Vagina (tissue), 2 donors: ENCODE data around the gene GABBR2.

ENCODE experiments used
- POLR2A ChIP-seq, 2 donors: fragments of 450-650 bp; IDR thresholded peaks; one replicate each; pipeline ENCODE4 v1.6.1; 2017; ENCODE audit warnings: antibody characterized with exemption in 2 of 2, mild to moderate bottlenecking in 2 of 2, moderate library complexity in 2 of 2
- POLR2AphosphoS5 ChIP-seq, 2 donors: sonication (generic); formaldehyde crosslinking; IDR thresholded peaks; one replicate each; pipeline ENCODE4 v1.9.0; 2017; ENCODE audit warnings: antibody characterized with exemption in 2 of 2, mild to moderate bottlenecking in 2 of 2, low read depth in 1 of 2; ENCODE audit not compliant: insufficient read depth in 1 of 2
- TF ChIP-seq, protein P1 (sequence below), 3 experiments: fragments of 450-650 bp in 2 of 3; fragments of 200-600 bp in 1 of 3; sonication (generic) in 1 of 3; IDR thresholded peaks; one replicate each; pipeline ENCODE4 v1.5.1; 2017 to 2019; ENCODE audit warnings: antibody characterized with exemption in 3 of 3, mild to moderate bottlenecking in 2 of 3, moderate library complexity in 2 of 3

DNA sequence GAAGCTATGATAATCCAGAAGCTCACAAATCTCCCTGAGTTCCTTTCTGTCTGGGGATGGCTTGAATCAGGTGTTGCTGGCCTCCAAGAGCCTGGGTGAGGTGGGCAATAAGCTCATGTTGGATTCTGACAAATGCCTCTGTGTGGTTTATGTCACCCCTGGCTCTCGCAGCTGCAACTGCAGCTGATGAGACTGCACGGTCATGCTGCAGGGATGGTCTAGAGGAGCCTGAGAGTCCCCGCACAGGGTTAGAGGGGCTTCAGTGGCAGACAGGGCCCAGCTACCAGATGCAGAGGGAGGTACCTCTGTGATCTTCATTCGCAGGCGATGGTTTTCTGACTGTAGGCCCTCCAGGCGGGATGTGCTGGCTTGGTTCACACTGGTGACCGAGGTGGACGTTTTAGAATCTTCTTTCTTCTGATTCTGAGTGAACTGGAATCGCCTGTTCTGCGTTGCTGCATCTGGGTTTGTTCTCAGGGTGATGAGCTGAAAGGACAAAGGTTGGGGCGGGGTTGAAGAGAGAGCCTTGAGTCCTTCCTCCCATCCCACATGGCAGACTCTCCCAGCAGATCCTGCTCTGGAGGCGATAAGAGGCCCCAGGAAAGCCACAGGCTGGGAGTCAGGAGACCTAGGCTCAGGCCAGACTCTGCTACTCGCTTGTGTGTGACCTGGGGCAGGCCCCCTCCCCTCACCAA is 405.6 kb downstream of the GABBR2 start:
- TF ChIP-seq, protein P1, sequence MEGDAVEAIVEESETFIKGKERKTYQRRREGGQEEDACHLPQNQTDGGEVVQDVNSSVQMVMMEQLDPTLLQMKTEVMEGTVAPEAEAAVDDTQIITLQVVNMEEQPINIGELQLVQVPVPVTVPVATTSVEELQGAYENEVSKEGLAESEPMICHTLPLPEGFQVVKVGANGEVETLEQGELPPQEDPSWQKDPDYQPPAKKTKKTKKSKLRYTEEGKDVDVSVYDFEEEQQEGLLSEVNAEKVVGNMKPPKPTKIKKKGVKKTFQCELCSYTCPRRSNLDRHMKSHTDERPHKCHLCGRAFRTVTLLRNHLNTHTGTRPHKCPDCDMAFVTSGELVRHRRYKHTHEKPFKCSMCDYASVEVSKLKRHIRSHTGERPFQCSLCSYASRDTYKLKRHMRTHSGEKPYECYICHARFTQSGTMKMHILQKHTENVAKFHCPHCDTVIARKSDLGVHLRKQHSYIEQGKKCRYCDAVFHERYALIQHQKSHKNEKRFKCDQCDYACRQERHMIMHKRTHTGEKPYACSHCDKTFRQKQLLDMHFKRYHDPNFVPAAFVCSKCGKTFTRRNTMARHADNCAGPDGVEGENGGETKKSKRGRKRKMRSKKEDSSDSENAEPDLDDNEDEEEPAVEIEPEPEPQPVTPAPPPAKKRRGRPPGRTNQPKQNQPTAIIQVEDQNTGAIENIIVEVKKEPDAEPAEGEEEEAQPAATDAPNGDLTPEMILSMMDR (IDR thresholded peaks at IDR 0.05): no peak
- TF ChIP-seq POLR2AphosphoS5 (IDR thresholded peaks at IDR 0.05; ENCODE audit: insufficient read depth in 1 of 2, low read depth in 1 of 2) (no peak), POLR2A (IDR thresholded peaks at IDR 0.05) (no peak)
